Hepatocyte (in vitro differentiated cells): ENCODE measurements around the gene PRKACG.
A peak's percentile ranks its signal among the peaks of the same experiment; 100 is the strongest.

Experiments used
- CTCF ChIP-seq: fragments of 200-600 bp; sonication (generic); IDR thresholded peaks from 2 replicates; pipeline ENCODE4 v1.5.1; 2016; ENCODE audit warnings: antibody characterized with exemption, mild to moderate bottlenecking; ENCODE audit not compliant: poor library complexity
- EZH2 ChIP-seq: fragments of 200-600 bp; sonication (generic); IDR thresholded peaks from 2 replicates; pipeline ENCODE4 v1.6.1; 2016; ENCODE audit warnings: antibody characterized with exemption, mild to moderate bottlenecking, borderline replicate concordance
- EZH2phosphoT487 ChIP-seq: fragments of 200-600 bp; sonication (generic); IDR thresholded peaks from one replicate; pipeline ENCODE4 v1.6.1; 2018; ENCODE audit warnings: antibody characterized with exemption, mild to moderate bottlenecking, low read depth, moderate library complexity; ENCODE audit not compliant: unreplicated experiment, severe bottlenecking

GRCh38 chr9:69027355-69028097, 13.6 kb upstream of the PRKACG start:
- TF ChIP-seq CTCF (peak; percentile 80), EZH2 (no peak), EZH2phosphoT487 (no peak)
